ENCODE data around the gene GLG1. TPM values are rescaled to one million over a fixed set of nuclear protein-coding genes. Genes with fewer than 3 reads are reported as not detected.
A peak's percentile ranks its signal among the peaks of the same experiment; 100 is the strongest.

GLG1 gene
- total and polyA plus RNA-seq, 7 donors: 19.7 to 107 (median 60.1) TPM

GRCh38 chr16:74501484-74502478, 105.1 kb downstream of the GLG1 start:
- no peak for DNase-seq
- Histone ChIP-seq H3K36me3 (ENCODE audit: insufficient read depth in 1 of 2, low read depth in 1 of 2) (peaks cover 0 to 28% of the 10 kb centered on the region in 2 donors), H3K27ac (peak overlapping the region; percentile 63), H3K4me3 (no peak overlapping the region), H3K9me3 (no peaks in the 10 kb centered on the region), H3K27me3 (ENCODE audit: insufficient read depth in 3 of 3, low read length in 2 of 3) (no peaks in the 10 kb centered on the region), H3K4me1 (peaks cover 12% of the 10 kb centered on the region)
- ATAC-seq: peak; percentile 42 to 58 (median 48)
- no peak for TF ChIP-seq CTCF (IDR thresholded peaks at IDR 0.05)
- WGBS, 3 donors: 48 to 77% (median 56%) methylated on average over 7 of the region's 7 CpGs
- intact Hi-C loops (cut with DNase I): loop anchor here in 1 of 2 donors (5.0 kb wide), 1 partner anchor 121 kb away; no protein-coding TSS in a partner anchor

- H3K27me3 ChIP-seq (ENCODE audit: insufficient read depth in 3 of 3, low read length in 2 of 3): no peaks in the 10 kb centered on the region
- no peaks in the 10 kb centered on the region for H3K9me3 ChIP-seq
- 50 to 73% (median 55%) methylated on average over 3 of the region's 3 CpGs for WGBS, 3 donors
- TF ChIP-seq CTCF (IDR thresholded peaks at IDR 0.05): no peak
- ATAC-seq (peak in 1 of 4 donors; percentile 14), DNase-seq (no peak)
- intact Hi-C loops (cut with DNase I): loop anchor here in 1 of 2 donors (5.0 kb wide), 1 partner anchor 121 kb away; no protein-coding TSS in a partner anchor
- peak overlapping the region; percentile 63 for H3K27ac ChIP-seq
- no peak overlapping the region for H3K4me3 ChIP-seq
- peaks cover 12% of the 10 kb centered on the region for H3K4me1 ChIP-seq
- peaks cover 0 to 32% of the 10 kb centered on the region in 2 donors for H3K36me3 ChIP-seq (ENCODE audit: insufficient read depth in 1 of 2, low read depth in 1 of 2)
Measured at GRCh38 chr16:74500907-74501306, 106.0 kb downstream of the GLG1 start.

GRCh38 chr16:74499114-74499513, 107.8 kb downstream of the GLG1 start:
- TF ChIP-seq CTCF (IDR thresholded peaks at IDR 0.05): no peak
- no peak overlapping the region for H3K4me3 ChIP-seq
- H3K27ac ChIP-seq: no peak overlapping the region
- DNase-seq (no peak), ATAC-seq (no peak)
- no peaks in the 10 kb centered on the region for H3K27me3 ChIP-seq (ENCODE audit: insufficient read depth in 3 of 3, low read length in 2 of 3)
- H3K9me3 ChIP-seq: no peaks in the 10 kb centered on the region
- peaks cover 12% of the 10 kb centered on the region for H3K4me1 ChIP-seq
- intact Hi-C loops (cut with DNase I): loop anchor here in 1 of 2 donors (5.0 kb wide), 1 partner anchor 123 kb away; no protein-coding TSS in a partner anchor
- peaks cover 0 to 44% of the 10 kb centered on the region in 2 donors for H3K36me3 ChIP-seq (ENCODE audit: insufficient read depth in 1 of 2, low read depth in 1 of 2)

- no peak for DNase-seq
- 77 to 95% (median 87%) methylated on average over 3 of the region's 3 CpGs for WGBS, 3 donors
- Histone ChIP-seq H3K9me3 (no peaks in the 10 kb centered on the region), H3K27me3 (ENCODE audit: insufficient read depth in 3 of 3, low read length in 2 of 3) (no peaks in the 10 kb centered on the region), H3K4me1 (peaks cover 12% of the 10 kb centered on the region), H3K36me3 (ENCODE audit: insufficient read depth in 1 of 2, low read depth in 1 of 2) (peaks cover 0 to 49% of the 10 kb centered on the region in 2 donors), H3K4me3 (no peak overlapping the region), H3K27ac (no peak overlapping the region)
- TF ChIP-seq CTCF (IDR thresholded peaks at IDR 0.05): no peak
- intact Hi-C loops (cut with DNase I): loop anchor here in 1 of 2 donors (5.0 kb wide), 1 partner anchor 125 kb away; no protein-coding TSS in a partner anchor
- no peak for ATAC-seq
Measured at GRCh38 chr16:74497761-74498160, 109.2 kb downstream of the GLG1 start.

Data from psoas muscle (tissue), 8 donors.